Activated B cell treated with CpG ODN at 0.5 μM for 24 hours (primary cell): ENCODE results near the gene LRP1-AS. TPM values are rescaled to one million over a fixed set of nuclear protein-coding genes. Genes with fewer than 3 reads are reported as not detected.

Experiments
- ATAC-seq: fragments of 200-7000 bp; cut with Tn5 transposase; one replicate; pipeline ENCODE4 v1.10.0; 2021; ENCODE audit warnings: low read depth, mild to moderate bottlenecking, moderate library complexity
- CTCF ChIA-PET: fragments of 350-600 bp; sonication (Branson Sonifier 250); formaldehyde crosslinking; loops from one replicate; lab custom pipeline; 2021; ENCODE audit warnings: antibody characterized with exemption; lab: Charles Lee
- POLR2A ChIA-PET: fragments of 350-600 bp; sonication (Branson Sonifier 250); formaldehyde crosslinking; loops from one replicate; lab custom pipeline; 2021; ENCODE audit warnings: antibody characterized with exemption; lab: Charles Lee
- DNase-seq: peaks from one replicate; pipeline ENCODE4 v3.0.0; 2022
- H3K27ac Mint-ChIP-seq: one replicate; pipeline ENCODE4 v1.8.0; 2020; ENCODE audit warnings: mixed read lengths
- H3K27me3 Mint-ChIP-seq: one replicate; pipeline ENCODE4 v1.8.0; 2021; ENCODE audit warnings: mixed read lengths
- H3K36me3 Mint-ChIP-seq: one replicate; pipeline ENCODE4 v1.8.0; 2021; ENCODE audit warnings: low read depth, mixed read lengths
- H3K4me1 Mint-ChIP-seq: one replicate; pipeline ENCODE4 v1.8.0; 2021; ENCODE audit warnings: mixed read lengths
- H3K4me3 Mint-ChIP-seq: one replicate; pipeline ENCODE4 v1.8.0; 2020; ENCODE audit warnings: mild to moderate bottlenecking, mixed read lengths
- H3K9me3 Mint-ChIP-seq: one replicate; pipeline ENCODE4 v1.8.0; 2020; ENCODE audit warnings: mixed read lengths
- intact Hi-C: fragments of 100-400 bp; cut with micrococcal nuclease; formaldehyde crosslinking; loops from one replicate; pipeline ENCODE4 v1.15.1; 2024
- total RNA-seq: library from RNA; stranded (reverse); gene quantifications from 2 replicates; pipeline ENCODE4 v1.2.3, GENCODE V29; 2022
- TF ChIP-seq, protein P1 (sequence below): fragments of 200-600 bp; IDR thresholded peaks from one replicate; pipeline ENCODE4 v1.8.0; 2022; ENCODE audit warnings: antibody characterized with exemption, mild to moderate bottlenecking

LRP1-AS gene
- total RNA-seq, 1 donor from 2014 or later = not detected

DNA sequence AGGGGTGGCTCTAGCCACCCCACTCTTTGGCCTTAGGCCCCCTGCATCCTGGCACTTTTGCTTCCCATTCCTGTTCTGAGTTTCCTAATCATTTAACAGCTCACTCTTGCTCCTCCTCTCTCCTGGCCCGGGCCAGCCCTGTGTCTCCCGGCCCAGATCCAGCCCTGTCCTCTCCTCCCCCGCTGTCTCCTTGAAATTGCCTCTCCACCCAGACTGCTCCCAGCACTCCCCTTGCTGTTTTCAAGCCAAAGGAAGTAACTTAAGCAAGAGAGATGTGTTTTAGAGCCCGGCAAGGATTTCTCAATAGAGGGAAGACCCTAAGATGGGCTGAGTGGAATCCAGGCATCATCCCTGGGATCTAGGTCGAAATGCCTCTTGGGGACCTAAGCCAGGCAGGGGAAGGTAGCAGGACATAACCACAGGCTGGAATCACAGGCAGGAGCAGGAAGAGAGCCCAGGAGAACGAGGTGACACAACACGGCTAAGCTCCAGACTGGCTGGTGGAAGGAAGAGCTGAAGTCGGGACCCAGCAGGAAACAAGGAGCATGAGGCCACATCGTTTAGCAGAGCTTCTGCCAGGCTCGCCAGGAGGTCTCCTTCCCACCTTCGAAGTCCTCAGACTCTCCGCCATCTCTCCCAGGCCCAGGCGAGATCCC, 2.0 kb upstream of the LRP1-AS start:
- no peaks in the 10 kb centered on the region for H3K4me1 Mint-ChIP-seq
- ChIA-PET CTCF (no interaction called here), POLR2A (interaction anchor here (0.6 kb wide), 1 partner anchor 510 kb away, joined by 3 read pairs; no protein-coding TSS in a partner anchor)
- TF ChIP-seq, protein P1, sequence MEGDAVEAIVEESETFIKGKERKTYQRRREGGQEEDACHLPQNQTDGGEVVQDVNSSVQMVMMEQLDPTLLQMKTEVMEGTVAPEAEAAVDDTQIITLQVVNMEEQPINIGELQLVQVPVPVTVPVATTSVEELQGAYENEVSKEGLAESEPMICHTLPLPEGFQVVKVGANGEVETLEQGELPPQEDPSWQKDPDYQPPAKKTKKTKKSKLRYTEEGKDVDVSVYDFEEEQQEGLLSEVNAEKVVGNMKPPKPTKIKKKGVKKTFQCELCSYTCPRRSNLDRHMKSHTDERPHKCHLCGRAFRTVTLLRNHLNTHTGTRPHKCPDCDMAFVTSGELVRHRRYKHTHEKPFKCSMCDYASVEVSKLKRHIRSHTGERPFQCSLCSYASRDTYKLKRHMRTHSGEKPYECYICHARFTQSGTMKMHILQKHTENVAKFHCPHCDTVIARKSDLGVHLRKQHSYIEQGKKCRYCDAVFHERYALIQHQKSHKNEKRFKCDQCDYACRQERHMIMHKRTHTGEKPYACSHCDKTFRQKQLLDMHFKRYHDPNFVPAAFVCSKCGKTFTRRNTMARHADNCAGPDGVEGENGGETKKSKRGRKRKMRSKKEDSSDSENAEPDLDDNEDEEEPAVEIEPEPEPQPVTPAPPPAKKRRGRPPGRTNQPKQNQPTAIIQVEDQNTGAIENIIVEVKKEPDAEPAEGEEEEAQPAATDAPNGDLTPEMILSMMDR = no peak
- H3K36me3 Mint-ChIP-seq = no peaks in the 10 kb centered on the region
- H3K27ac Mint-ChIP-seq = no peak overlapping the region
- no peak for ATAC-seq
- H3K9me3 Mint-ChIP-seq = no peaks in the 10 kb centered on the region
- intact Hi-C loops = no loop called here
- no peak for DNase-seq
- H3K4me3 Mint-ChIP-seq = no peak overlapping the region
- no peaks in the 10 kb centered on the region for H3K27me3 Mint-ChIP-seq

DNA sequence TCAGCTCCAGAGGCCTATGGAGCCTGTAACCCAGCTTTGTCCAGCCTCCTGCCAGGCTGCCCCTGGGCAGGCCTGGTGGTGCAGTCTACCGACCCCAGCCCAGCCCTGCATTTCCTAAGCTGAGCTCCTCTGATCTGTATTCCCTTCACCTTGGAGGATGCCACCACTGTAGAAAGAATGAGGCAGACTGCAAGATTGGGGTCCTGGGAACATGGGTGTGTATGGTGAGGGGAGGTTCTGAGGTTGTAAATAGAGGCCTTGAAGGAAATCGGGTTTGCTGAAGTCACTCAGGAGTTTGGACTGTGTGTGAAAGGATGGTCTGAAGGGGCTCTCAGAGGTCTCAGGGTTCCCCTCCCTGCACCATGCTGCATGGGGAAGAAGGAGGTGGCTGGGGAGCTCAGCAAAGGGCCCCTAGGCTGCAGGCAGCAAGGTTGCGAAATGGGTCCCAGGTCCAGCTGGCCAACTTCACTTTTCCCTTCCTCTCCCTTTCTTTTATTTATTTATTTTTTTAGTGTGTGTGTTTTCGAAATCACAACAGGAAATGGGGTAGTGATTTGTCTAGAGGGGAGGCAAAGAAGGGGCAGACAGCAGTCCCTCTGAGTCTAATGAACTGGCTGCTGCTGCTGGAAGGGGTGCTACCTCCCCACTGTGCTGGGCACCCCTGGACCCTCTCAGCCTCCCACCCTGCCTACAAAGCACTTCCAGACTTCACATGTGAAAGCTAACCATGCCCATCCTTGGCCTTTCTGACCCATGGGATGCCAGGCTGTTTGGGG, 1.2 kb upstream of the LRP1-AS start:
- POLR2A ChIA-PET = interaction anchor here (0.6 kb wide), 1 partner anchor 511 kb away, joined by 3 read pairs; no protein-coding TSS in a partner anchor

DNA sequence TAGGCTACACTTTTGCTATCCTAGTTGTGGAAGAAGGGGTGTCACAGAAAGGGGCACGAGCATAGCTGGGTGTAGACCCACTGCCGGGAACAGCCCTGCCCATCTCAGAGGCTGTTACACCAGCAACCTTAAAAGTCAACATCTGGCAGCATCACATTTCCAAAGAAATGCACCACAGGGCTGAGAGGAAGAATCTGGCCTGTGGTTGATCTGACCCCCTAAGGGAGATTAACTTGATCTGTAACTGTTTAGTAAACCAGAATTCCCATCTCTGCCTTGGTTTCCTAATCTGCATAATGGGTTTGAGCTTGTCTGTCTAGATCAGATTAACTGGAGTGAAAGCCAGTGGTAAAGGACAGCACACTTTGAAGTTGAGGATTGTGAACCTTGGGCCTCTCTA, 1.3 kb downstream of the LRP1-AS start:
- ChIA-PET POLR2A (no interaction called here), CTCF (interaction anchor here (2.6 kb wide), 1 partner anchor 22 kb away, joined by 8 read pairs; no protein-coding TSS in a partner anchor)
- TF ChIP-seq, protein P1 = no peak
- Mint-ChIP-seq H3K9me3 (no peaks in the 10 kb centered on the region), H3K27me3 (no peaks in the 10 kb centered on the region), H3K4me1 (no peaks in the 10 kb centered on the region), H3K27ac (no peak overlapping the region), H3K4me3 (no peak overlapping the region), H3K36me3 (no peaks in the 10 kb centered on the region)
- DNase-seq = no peak
- no peak for ATAC-seq
- intact Hi-C loops = no loop called here

More for the DNA sequence above, 1.2 kb upstream of the LRP1-AS start:
- Mint-ChIP-seq H3K27me3 (no peaks in the 10 kb centered on the region), H3K4me1 (no peaks in the 10 kb centered on the region), H3K27ac (no peak overlapping the region), H3K9me3 (no peaks in the 10 kb centered on the region), H3K36me3 (no peaks in the 10 kb centered on the region), H3K4me3 (no peak overlapping the region)
- DNase-seq (no peak), ATAC-seq (no peak)
- CTCF ChIA-PET = interaction anchor here (0.8 kb wide), 1 partner anchor 24 kb away, joined by 3 read pairs; no protein-coding TSS in a partner anchor
- TF ChIP-seq, protein P1 = no peak
- intact Hi-C loops = no loop called here

DNA sequence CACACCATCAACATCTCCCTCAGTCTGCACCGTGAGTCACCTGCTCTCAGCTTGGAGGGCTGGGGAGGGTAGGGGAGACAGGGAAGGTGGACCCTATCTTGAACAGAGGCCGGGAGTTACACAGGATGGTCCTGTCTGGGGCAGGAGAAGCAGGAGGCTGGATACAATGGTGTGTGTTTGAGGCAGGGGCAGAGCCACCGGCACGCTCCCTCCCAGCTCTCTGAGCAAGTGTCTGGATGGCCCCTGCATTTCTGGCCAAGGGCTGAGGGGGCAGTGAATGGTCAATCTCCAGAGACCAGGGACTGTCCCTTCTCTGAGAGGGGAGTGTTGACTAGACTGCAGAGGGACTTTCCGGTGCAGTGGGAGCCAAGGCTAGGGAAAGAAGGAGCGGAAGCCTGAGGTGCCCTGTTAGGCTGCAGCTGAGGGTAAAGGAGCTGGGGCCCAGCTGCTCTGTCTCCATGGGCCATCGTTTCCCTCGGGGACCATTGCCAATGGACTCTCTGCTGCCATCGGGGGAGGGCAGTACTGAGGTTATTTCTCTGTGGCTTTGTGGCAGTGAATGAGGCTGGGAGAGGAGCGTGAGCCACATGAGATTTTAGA, 1.9 kb downstream of the LRP1-AS start:
- ATAC-seq = no peak

More for the DNA sequence above, 1.9 kb downstream of the LRP1-AS start:
- POLR2A ChIA-PET = no interaction called here
- Mint-ChIP-seq H3K4me3 (no peak overlapping the region), H3K36me3 (no peaks in the 10 kb centered on the region), H3K4me1 (no peaks in the 10 kb centered on the region), H3K27ac (no peak overlapping the region), H3K27me3 (no peaks in the 10 kb centered on the region), H3K9me3 (no peaks in the 10 kb centered on the region)
- TF ChIP-seq, protein P1 = no peak
- no peak for DNase-seq
- intact Hi-C loops = no loop called here
- CTCF ChIA-PET = interaction anchor here (2.6 kb wide), 1 partner anchor 22 kb away, joined by 8 read pairs; no protein-coding TSS in a partner anchor
